Neural cell (in vitro differentiated cells): ENCODE results near the gene KLC4. TPM values are rescaled to one million over a fixed set of nuclear protein-coding genes. Genes with fewer than 3 reads are reported as not detected.

ENCODE experiments used
- H2AFZ ChIP-seq: fragments of 200-600, 300-800 bp; sonication (generic), shearing (Covaris generic); 2 replicates; pipeline ENCODE4 v1.6.0; 2014; ENCODE audit warnings: low read depth, mild to moderate bottlenecking, antibody characterized with exemption, low read length, moderate library complexity
- H3F3A ChIP-seq: fragments of 200-600 bp; shearing (Covaris generic); 2 replicates; pipeline ENCODE4 v1.6.1; 2016; ENCODE audit warnings: mild to moderate bottlenecking, moderate library complexity, mixed read lengths, antibody characterized with exemption, low read length; ENCODE audit not compliant: insufficient read depth, poor library complexity, severe bottlenecking
- H3K27ac ChIP-seq: fragments of 200-600, 300-800 bp; sonication (generic), shearing (Covaris generic); 2 replicates; pipeline ENCODE4 v1.5.1; 2014; ENCODE audit warnings: mild to moderate bottlenecking, low read length, moderate library complexity
- H3K27me3 ChIP-seq: fragments of 300-800, 200-600 bp; sonication (generic), shearing (Covaris generic); 2 replicates; pipeline ENCODE4 v1.6.0; 2014; ENCODE audit warnings: mild to moderate bottlenecking, low read depth, low read length, moderate library complexity; ENCODE audit not compliant: insufficient read depth
- H3K36me3 ChIP-seq: fragments of 300-800, 200-600 bp; sonication (generic), shearing (Covaris generic); 2 replicates; pipeline ENCODE4 v1.5.1; 2014; ENCODE audit warnings: mild to moderate bottlenecking, antibody characterized with exemption, low read length, moderate library complexity; ENCODE audit not compliant: insufficient read depth
- H3K4me2 ChIP-seq: fragments of 300-800, 200-600 bp; sonication (generic), shearing (Covaris generic); 2 replicates; pipeline ENCODE4 v1.6.0; 2014; ENCODE audit warnings: mild to moderate bottlenecking, low read length
- H3K4me3 ChIP-seq: fragments of 300-800, 200-600 bp; sonication (generic), shearing (Covaris generic); 2 replicates; pipeline ENCODE4 v1.5.1; 2014; ENCODE audit warnings: mild to moderate bottlenecking, low read length, moderate library complexity
- H3K79me2 ChIP-seq: fragments of 200-600 bp; shearing (Covaris generic); replicated peaks from 2 replicates; pipeline ENCODE4 v1.6.0; 2014; ENCODE audit warnings: mild to moderate bottlenecking, low read length, moderate library complexity; ENCODE audit not compliant: insufficient read depth
- H3K9ac ChIP-seq: fragments of 300-800, 200-600 bp; sonication (generic), shearing (Covaris generic); 2 replicates; pipeline ENCODE4 v1.6.1; 2016; ENCODE audit warnings: mild to moderate bottlenecking, low read length, mixed read lengths
- H3K9me2 ChIP-seq: fragments of 200-600 bp; shearing (Covaris generic); 2 replicates; pipeline ENCODE4 v1.6.1; 2016; ENCODE audit warnings: mild to moderate bottlenecking, low read length, mixed read lengths; ENCODE audit not compliant: insufficient read depth
- H3K9me3 ChIP-seq: fragments of 200-600, 300-800 bp; sonication (generic), shearing (Covaris generic); 2 replicates; pipeline ENCODE4 v1.6.1; 2016; ENCODE audit warnings: mild to moderate bottlenecking, mixed run types, low read length, moderate library complexity, mixed read lengths
- H4K20me1 ChIP-seq: fragments of 200-600 bp; shearing (Covaris generic); 2 replicates; pipeline ENCODE4 v1.6.1; 2016; ENCODE audit warnings: mild to moderate bottlenecking, mixed run types; ENCODE audit not compliant: insufficient read depth
- EP300 ChIP-seq: fragments of 450-650 bp; conservative IDR thresholded peaks from 2 replicates; pipeline ENCODE4 v1.6.1; 2014; ENCODE audit warnings: antibody characterized with exemption, mild to moderate bottlenecking, moderate library complexity; ENCODE audit not compliant: poor library complexity, severe bottlenecking
- EZH2 ChIP-seq: fragments of 200-600, 300-800 bp; shearing (Covaris generic), sonication (generic); IDR thresholded peaks from 2 replicates; pipeline ENCODE4 v1.6.1; 2014; ENCODE audit warnings: antibody characterized with exemption, low read length, borderline replicate concordance, mild to moderate bottlenecking; ENCODE audit not compliant: insufficient read depth, poor library complexity, severe bottlenecking
- MXI1 ChIP-seq: fragments of 450-650 bp; conservative IDR thresholded peaks from 2 replicates; pipeline ENCODE4 v1.6.1; 2014; ENCODE audit warnings: antibody characterized with exemption, mild to moderate bottlenecking; ENCODE audit not compliant: poor library complexity, severe bottlenecking
- POLR2AphosphoS5 ChIP-seq: IDR thresholded peaks from 2 replicates; pipeline ENCODE4 v1.6.1; 2012
- RAD21 ChIP-seq: fragments of 450-650 bp; conservative IDR thresholded peaks from 2 replicates; pipeline ENCODE4 v1.6.1; 2014; ENCODE audit warnings: antibody characterized with exemption, mild to moderate bottlenecking, moderate library complexity
- SMC3 ChIP-seq: fragments of 450-650 bp; conservative IDR thresholded peaks from 2 replicates; pipeline ENCODE4 v1.6.1; 2014; ENCODE audit warnings: antibody characterized with exemption, mild to moderate bottlenecking, moderate library complexity; ENCODE audit not compliant: poor library complexity
- TAF1 ChIP-seq: IDR thresholded peaks from 2 replicates; pipeline ENCODE4 v1.6.1; 2012; ENCODE audit warnings: low read depth
- polyA plus RNA-seq: library from polyadenylated mRNA; depleted of rRNA; stranded (reverse); fragments of >200 nt; gene quantifications from 2 replicates; pipeline ENCODE4 v1.2.3, GENCODE V29; 2014
- TF ChIP-seq, protein P1 (sequence below): IDR thresholded peaks from 2 replicates; pipeline ENCODE4 v1.6.1; 2012; ENCODE audit warnings: borderline replicate concordance
- TF ChIP-seq, protein P2 (sequence below): fragments of 450-650 bp; IDR thresholded peaks from 2 replicates; pipeline ENCODE4 v1.5.1; 2014; ENCODE audit warnings: antibody characterized with exemption, mild to moderate bottlenecking, moderate library complexity; ENCODE audit not compliant: poor library complexity, severe bottlenecking

The KLC4 gene
- polyA plus RNA-seq, 1 donor from 2014 or later = 75.3 TPM

DNA sequence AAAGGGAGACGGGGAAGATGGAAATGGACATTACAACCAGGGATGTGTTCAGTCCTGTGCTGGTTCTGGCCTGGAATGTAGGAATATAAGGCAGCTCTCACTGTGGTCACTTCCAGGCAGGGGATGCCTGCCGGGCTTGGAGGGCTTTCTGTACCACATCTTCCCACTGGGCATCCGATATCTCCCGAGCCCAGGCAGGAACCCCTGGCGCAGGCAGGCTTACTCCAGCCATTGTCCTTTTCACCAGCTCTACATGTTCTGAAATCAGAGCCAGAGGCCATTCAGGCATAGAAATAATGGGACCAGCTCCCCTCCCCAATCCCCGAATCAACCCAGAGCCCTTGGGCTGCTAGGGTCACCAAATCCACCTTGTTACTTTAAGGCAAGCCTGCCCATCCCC, 47.1 kb upstream of the KLC4 start:
- Histone ChIP-seq H3K9me2 (no peaks in the 10 kb centered on the region), H3K4me2 (peak overlapping the region; percentile 100), H3K36me3 (no peaks in the 10 kb centered on the region), H3K9me3 (no peaks in the 10 kb centered on the region), H3F3A (no peaks in the 10 kb centered on the region), H2AFZ (no peak overlapping the region), H3K9ac (peak overlapping the region; percentile 79), H3K4me3 (peak overlapping the region; percentile 74), H3K79me2 (peaks cover 33% of the 10 kb centered on the region), H4K20me1 (no peaks in the 10 kb centered on the region), H3K27me3 (no peaks in the 10 kb centered on the region), H3K27ac (no peak overlapping the region)
- TF ChIP-seq POLR2AphosphoS5 (no peak), SMC3 (no peak), RAD21 (no peak), TAF1 (no peak)

DNA sequence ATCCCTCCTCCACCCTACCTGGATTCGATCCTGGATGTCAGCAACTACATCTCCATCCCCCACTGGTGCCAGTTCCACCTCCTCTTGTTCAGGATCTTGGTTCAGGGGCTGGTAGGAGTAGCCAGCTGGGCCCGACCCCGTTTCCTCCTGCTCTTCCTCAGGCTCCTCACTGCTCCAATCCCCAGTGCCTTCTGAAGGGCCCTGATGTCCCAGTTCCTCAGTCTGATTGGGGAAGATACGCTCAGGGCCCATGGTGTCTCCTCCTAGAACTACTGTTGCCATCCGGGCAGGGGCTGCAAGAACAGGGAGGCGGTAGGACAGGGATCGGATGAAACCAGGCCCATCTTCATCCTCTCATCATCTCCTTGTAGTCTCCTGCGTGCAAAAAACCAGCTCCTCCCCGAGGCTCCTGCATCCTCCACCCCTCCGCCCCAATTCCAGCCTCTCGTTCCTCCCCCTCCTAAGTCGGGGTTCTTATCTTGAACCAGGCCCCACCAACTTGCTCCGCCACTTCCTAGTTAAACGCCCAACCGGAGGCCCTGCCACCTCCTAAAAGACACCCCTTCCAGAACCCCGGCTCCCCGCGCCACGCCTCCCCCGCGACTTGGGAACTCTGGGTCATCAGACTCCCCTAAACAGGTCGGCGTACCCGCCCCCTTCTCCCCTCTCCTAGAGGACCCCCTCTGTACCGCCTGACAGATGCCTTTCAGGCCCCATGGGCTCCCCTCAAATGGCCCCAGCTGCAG, 46.2 kb upstream of the KLC4 start:
- Histone ChIP-seq H3K36me3 (no peaks in the 10 kb centered on the region), H2AFZ (peak overlapping the region; percentile 73), H3K9me2 (no peaks in the 10 kb centered on the region)

More for the DNA sequence above, 46.2 kb upstream of the KLC4 start:
- Histone ChIP-seq H4K20me1 (no peaks in the 10 kb centered on the region), H3K4me3 (peak overlapping the region; percentile 74), H3K9me3 (no peaks in the 10 kb centered on the region), H3K27ac (peak overlapping the region; percentile 47), H3K79me2 (peaks cover 33% of the 10 kb centered on the region), H3F3A (no peaks in the 10 kb centered on the region), H3K27me3 (no peaks in the 10 kb centered on the region), H3K4me2 (peak overlapping the region; percentile 100), H3K9ac (peak overlapping the region; percentile 79)
- TF ChIP-seq, protein P1, sequence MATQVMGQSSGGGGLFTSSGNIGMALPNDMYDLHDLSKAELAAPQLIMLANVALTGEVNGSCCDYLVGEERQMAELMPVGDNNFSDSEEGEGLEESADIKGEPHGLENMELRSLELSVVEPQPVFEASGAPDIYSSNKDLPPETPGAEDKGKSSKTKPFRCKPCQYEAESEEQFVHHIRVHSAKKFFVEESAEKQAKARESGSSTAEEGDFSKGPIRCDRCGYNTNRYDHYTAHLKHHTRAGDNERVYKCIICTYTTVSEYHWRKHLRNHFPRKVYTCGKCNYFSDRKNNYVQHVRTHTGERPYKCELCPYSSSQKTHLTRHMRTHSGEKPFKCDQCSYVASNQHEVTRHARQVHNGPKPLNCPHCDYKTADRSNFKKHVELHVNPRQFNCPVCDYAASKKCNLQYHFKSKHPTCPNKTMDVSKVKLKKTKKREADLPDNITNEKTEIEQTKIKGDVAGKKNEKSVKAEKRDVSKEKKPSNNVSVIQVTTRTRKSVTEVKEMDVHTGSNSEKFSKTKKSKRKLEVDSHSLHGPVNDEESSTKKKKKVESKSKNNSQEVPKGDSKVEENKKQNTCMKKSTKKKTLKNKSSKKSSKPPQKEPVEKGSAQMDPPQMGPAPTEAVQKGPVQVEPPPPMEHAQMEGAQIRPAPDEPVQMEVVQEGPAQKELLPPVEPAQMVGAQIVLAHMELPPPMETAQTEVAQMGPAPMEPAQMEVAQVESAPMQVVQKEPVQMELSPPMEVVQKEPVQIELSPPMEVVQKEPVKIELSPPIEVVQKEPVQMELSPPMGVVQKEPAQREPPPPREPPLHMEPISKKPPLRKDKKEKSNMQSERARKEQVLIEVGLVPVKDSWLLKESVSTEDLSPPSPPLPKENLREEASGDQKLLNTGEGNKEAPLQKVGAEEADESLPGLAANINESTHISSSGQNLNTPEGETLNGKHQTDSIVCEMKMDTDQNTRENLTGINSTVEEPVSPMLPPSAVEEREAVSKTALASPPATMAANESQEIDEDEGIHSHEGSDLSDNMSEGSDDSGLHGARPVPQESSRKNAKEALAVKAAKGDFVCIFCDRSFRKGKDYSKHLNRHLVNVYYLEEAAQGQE = no peak
- TF ChIP-seq, protein P2, sequence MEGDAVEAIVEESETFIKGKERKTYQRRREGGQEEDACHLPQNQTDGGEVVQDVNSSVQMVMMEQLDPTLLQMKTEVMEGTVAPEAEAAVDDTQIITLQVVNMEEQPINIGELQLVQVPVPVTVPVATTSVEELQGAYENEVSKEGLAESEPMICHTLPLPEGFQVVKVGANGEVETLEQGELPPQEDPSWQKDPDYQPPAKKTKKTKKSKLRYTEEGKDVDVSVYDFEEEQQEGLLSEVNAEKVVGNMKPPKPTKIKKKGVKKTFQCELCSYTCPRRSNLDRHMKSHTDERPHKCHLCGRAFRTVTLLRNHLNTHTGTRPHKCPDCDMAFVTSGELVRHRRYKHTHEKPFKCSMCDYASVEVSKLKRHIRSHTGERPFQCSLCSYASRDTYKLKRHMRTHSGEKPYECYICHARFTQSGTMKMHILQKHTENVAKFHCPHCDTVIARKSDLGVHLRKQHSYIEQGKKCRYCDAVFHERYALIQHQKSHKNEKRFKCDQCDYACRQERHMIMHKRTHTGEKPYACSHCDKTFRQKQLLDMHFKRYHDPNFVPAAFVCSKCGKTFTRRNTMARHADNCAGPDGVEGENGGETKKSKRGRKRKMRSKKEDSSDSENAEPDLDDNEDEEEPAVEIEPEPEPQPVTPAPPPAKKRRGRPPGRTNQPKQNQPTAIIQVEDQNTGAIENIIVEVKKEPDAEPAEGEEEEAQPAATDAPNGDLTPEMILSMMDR = no peak
- TF ChIP-seq SMC3 (no peak), MXI1 (no peak), RAD21 (no peak), EP300 (no peak), TAF1 (no peak), POLR2AphosphoS5 (no peak), EZH2 (no peak)
